ENCODE results near the gene KRT7.

Gene KRT7

DNA sequence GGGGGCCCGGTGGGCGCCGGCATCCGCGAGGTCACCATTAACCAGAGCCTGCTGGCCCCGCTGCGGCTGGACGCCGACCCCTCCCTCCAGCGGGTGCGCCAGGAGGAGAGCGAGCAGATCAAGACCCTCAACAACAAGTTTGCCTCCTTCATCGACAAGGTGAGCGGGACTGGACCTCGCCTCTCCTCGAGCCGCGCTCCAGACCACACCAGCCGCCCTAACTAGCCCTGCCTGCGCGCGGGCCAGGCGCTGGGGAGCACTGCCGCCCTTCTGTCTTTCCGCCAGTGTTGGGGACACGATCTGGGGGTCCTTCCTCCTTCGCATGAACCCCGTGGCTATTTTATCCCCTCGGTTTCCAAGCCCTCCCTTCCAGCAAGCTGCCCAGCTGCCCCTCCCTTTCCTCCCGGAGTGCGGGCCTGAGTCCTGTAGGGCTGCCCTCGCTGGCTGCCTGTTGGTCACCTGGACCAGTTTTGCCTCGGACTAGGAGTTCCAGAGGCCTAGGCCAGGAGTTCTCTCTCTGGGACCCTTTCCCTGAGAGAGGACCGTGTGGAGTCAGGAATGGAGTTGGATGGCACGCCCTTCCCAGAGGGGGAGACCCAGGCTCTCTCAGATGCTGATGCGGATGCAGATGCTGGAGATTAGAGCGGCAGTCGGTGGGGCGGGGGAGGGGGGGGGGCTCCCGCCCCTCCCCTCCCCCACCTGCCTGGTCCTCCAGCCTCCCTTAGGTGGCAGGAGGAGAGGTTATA is 592 bp downstream of the KRT7 start:
- H3K36me3 ChIP-seq, result no peaks in the 10 kb centered on the region
- no peak overlapping the region for H3K27ac ChIP-seq
- no peak for DNase-seq
- no peak overlapping the region for H3K4me3 ChIP-seq (ENCODE audit: low read depth, low read length)
- H3K9me3 ChIP-seq (ENCODE audit: severe bottlenecking), result no peaks in the 10 kb centered on the region
- H3K27me3 ChIP-seq (ENCODE audit: insufficient read depth, low read depth, severe bottlenecking), result no peaks in the 10 kb centered on the region
- no peak for TF ChIP-seq CTCF (IDR thresholded peaks at IDR 0.05; ENCODE audit: low read depth, low read length)

- Histone ChIP-seq H3K36me3 (no peaks in the 10 kb centered on the region), H3K27me3 (ENCODE audit: insufficient read depth, low read depth, severe bottlenecking) (no peaks in the 10 kb centered on the region), H3K9me3 (ENCODE audit: severe bottlenecking) (no peaks in the 10 kb centered on the region), H3K27ac (no peak overlapping the region), H3K4me3 (ENCODE audit: low read depth, low read length) (no peak overlapping the region)
- DNase-seq, result no peak
- no peak for TF ChIP-seq CTCF (IDR thresholded peaks at IDR 0.05; ENCODE audit: low read depth, low read length)
Measured at GRCh38 chr12:52234223-52234810, 1.3 kb downstream of the KRT7 start.

DNA sequence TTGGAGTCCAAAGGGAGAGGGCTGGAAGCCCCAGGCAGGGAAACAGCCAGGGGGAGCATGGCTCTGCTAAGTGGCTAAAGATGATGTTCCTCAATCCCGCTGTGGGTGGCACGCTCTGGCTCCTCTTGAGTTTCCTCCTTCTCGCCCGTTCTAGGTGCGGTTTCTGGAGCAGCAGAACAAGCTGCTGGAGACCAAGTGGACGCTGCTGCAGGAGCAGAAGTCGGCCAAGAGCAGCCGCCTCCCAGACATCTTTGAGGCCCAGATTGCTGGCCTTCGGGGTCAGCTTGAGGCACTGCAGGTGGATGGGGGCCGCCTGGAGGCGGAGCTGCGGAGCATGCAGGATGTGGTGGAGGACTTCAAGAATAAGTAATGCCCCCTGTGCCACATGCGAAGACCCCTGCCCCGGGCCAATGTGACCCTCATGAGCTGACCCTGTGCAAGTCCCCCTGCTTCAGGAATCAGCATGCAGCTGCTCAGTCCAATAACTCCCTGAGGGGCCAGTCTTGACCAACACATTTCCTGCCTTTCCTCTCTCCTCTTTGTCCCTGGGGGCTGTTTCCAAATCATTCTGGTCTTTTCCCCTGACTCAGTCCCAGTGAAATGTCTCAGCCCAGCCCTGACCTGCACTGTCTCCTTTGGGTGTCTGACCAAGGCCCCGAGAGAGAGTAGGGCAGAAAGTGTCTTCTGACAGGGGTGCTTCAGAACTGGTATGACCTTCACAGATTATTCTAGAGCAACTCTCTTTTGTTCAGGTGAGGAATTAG is 2.1 kb downstream of the KRT7 start:
- Histone ChIP-seq H3K27ac (no peak overlapping the region), H3K36me3 (no peaks in the 10 kb centered on the region), H3K27me3 (ENCODE audit: insufficient read depth, low read depth, severe bottlenecking) (no peaks in the 10 kb centered on the region), H3K9me3 (ENCODE audit: severe bottlenecking) (no peaks in the 10 kb centered on the region), H3K4me3 (ENCODE audit: low read depth, low read length) (no peak overlapping the region)
- TF ChIP-seq CTCF (IDR thresholded peaks at IDR 0.05; ENCODE audit: low read depth, low read length), result no peak
- no peak for DNase-seq

- no peak overlapping the region for H3K4me3 ChIP-seq (ENCODE audit: low read depth, low read length)
Measured at GRCh38 chr12:52235822-52236361, 2.8 kb downstream of the KRT7 start.

More at GRCh38 chr12:52235822-52236361, 2.8 kb downstream of the KRT7 start:
- Histone ChIP-seq H3K27ac (no peak overlapping the region), H3K27me3 (ENCODE audit: insufficient read depth, low read depth, severe bottlenecking) (no peaks in the 10 kb centered on the region), H3K9me3 (ENCODE audit: severe bottlenecking) (no peaks in the 10 kb centered on the region), H3K36me3 (no peaks in the 10 kb centered on the region)
- TF ChIP-seq CTCF (IDR thresholded peaks at IDR 0.05; ENCODE audit: low read depth, low read length), result no peak
- DNase-seq, result no peak
